T1000 (cell line): ENCODE measurements around the gene TMEM168.
"Not testable (repeated sequence)": the region's sequence is repeated elsewhere in the genome, so short reads cannot be mapped to it uniquely, and the experiment has no call there.

Experiments used
- DNase-seq: peaks from one replicate; lab custom pipeline; 2025; ENCODE audit warnings: mixed read lengths; lab: John Stamatoyannopoulos, UW

The TMEM168 gene

DNA sequence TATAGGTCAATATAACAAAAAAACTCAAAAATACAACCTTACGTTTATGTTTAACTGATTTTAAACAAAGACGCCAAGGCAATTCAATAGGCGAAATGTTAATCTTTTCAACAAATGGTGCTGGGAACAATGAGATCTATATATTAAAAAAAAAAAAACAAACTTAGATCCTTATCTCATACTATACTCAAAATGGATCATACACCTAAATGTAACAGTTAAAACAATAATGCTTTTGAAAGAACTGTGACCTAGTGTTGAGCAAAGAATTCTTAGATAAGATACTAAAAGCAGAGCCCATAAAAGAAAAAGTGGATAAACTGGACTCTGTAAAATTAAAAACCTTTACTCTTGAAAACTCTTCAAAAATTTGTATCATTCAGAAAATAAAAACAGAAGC is 8.6 kb downstream of the TMEM168 start:
- no peak for DNase-seq

DNA sequence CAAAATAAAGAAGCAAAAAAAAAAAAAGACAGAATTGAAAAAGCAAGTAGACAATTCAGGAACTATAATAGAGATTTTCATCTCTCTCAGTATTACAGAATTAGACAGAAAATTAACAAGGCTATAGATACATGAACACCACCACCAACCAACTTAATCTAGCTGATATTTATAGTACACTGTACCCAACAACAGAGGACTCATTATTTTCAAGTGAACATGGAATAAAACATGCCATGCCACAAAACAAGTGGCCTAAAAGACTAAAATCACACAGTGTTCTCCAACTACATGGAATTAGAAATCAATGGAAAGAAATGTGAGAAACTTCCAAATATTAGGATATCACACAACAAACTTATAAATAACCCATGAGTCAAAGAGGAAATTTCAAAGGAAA is 9.1 kb downstream of the TMEM168 start:
- no peak for DNase-seq

DNA sequence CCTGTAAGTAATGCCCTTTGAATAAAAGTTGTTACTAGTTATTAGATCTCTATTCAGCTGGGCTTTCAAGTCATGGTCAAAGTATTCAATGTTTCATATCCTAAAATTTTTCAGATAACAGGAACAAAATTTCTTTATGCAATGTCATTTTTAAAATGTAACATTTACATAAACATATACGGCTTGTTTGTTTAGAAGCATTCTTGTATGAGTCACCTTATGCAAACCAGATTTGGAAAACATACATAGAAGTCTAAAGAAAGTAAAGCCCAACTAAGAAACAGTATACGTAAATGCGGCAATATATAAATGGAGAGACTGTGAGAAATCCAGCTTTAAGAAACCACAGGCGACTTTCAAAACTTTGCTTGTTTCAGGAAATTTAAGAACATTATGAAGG is 10.5 kb downstream of the TMEM168 start:
- DNase-seq: no peak

DNA sequence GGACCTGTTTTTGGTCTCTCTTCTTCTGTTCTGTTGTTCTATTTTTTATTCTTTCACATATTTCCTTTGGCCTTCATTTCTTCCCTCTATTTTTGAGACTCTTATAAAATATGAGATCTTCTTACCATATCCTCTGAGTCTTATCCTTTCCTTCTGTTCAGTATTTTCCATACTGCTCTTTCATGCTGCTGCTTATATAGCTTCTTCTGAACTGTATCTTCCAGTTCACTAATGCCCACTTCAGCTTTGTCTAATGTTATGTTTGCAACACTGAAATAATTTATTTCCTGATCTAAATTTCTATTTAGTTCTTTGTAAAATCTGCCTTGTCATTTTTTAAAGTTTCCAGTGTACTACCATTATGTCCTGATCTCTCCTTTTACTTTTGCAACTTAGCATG is 12.8 kb downstream of the TMEM168 start:
- DNase-seq: no peak

DNA sequence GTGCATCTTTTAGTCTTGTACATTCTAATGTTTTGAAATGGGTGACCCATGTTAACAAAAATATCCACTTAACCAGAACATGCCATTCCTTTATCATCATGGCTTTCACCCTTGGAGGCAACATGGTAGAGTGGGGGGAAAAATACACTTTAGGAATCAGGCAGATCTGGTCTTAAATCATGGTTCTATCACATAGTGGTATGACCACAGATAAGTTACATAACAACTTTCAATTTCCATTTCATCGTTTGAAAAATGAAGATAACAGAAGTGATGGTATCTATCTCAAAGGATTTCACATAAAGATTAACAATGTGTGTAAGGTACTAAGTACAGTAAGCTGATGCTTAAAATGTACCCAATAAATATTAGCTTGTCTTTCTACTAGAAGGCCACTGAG is 19.0 kb downstream of the TMEM168 start:
- DNase-seq: no peak

DNA sequence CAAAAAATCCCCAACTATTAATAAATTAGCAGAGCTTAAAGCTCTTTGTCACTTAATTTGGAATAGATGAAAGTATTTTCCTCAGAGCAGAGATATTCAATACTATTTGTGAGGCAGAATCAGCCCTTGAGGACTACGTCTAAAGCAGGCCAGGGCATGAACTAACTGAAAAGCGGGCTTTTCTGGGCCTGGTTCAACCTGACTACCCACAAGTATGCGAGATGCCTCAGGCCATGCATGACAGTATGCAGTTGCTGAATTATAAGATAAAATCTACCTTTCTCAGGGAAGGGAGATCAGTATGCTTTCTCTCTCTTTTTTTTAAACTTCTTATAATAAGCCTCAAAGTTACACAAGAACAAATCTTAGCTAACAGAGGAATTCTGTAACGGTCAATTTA is 20.1 kb downstream of the TMEM168 start:
- no peak for DNase-seq

DNA sequence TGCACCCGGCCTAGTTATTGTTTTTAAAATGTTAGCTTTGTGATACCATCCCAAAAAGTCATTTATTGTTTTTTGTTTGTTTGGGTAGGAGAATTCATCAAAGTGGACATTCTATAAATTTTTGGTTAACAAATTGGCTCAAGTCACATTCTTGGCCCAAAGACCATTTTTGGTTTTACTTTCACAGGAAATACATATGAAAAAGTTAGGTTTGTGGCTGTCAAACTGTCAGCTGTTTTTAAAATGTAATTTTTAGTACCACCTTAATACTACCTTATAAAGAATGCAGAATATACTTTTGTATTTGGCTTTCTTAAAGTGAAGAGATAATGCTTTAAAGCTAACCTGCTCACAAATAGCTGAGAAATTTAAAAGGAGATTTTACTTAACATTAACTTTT is 25.1 kb downstream of the TMEM168 start:
- no peak for DNase-seq

DNA sequence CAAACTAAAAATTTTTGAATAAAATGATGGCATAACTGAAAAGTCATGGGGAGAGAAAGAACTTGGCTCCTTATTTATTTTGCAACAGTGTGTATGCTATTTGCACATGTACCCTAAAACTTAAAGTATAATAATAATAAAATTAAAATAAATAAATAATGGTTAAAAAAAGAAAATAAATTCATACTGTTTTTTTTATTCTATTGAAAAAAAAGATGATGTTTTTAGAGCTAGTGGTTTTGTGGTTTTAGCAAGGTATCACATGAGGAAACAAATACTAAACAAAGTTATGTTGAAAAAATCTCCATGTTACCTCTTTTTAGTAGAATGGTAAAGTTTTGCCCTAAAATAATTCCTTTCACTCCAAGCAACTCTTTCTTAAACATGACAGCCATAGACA is 26.2 kb downstream of the TMEM168 start:
- no peak for DNase-seq

DNA sequence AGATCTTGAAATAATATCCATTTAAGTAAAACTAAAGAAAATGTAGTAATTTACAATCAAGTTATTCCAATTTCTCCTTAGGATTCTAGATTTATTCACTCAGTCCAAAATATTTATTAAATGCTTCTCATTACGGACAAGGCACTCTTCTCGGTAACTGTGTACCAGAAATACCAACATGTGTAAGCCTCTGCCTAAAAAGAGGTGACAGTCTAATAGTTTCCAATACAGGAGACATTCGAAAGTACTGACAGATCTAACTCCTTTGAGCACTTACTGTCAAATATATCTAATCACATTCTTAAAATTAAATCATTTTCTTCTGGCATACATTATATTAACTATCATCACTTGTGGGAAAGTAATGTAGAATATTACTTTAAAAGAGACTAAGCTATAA is 26.9 kb downstream of the TMEM168 start:
- DNase-seq: no peak

DNA sequence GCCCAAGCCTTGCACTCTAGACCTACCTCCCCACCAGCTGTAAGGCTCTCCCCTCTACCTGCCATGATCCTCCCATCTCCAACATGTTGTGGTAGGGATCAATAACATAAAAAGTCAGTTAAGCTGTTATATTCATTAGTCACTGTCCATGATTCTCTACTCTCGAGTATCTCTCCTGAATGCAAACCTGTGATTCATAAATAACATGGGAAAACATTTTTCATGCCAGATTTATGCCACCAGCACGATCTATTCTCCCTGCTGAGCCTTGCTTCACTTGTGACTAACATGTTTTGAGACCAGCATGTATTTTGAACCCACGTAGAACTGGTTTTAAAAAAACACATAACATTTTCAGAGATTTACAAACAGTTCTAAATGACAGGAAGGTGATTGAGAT is 30.3 kb downstream of the TMEM168 start:
- no peak for DNase-seq

DNA sequence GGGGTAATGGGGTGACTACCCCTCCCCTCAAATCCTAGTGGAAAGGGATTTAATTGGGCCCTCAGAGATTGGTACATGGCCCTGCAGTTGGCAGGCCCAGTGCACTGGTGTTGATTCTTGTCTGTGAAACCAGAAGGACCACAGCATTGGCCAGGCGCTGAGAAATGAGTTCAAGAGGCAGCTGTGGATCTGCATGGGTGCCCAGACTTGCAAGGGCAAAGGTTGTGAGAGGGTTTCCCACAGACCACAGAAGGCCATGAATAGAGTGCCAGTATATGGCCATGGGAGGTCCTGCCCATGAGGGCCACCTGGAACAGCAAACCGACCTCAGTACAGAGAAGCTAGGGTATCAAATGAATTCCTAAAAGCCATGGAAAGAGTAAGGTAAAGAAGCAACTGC is 32.9 kb downstream of the TMEM168 start:
- DNase-seq: no peak

DNA sequence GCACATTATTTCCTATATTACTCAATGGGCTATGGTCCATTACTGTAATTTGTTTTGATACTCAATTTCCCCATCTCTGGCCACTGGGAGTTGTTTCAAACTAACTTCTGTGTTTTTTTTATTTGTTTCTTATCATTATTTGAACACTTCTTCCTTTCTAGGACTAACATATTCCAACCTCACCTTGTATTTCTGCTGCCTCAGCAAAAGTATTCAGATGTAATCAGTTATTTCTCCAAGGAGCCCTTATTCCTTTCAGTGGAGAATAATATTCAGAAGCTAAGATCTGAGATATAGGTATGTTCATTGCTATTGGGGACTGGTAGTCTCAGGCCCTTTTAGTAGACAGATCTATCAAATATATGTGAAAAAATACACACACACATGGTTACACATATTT is 36.9 kb downstream of the TMEM168 start:
- no peak for DNase-seq

DNA sequence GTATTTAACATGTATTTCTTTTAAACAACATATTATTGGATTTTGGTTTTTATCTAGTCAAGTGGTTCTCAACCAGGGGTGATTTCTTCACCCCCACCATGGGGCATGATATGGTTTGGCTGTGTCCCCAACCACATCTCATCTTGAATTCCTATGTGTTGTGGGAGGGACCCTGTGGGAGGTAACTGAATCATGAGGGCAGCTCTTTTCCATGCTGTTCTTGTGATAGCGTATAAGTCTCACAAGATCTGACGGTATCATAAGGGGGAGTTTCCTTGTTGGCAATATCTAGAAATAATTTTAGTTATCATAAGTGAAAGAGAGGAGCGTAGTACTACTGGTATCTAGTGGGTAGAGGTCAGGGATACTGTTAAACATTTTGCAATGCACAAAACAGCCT is 37.6 kb downstream of the TMEM168 start:
- no peak for DNase-seq

DNA sequence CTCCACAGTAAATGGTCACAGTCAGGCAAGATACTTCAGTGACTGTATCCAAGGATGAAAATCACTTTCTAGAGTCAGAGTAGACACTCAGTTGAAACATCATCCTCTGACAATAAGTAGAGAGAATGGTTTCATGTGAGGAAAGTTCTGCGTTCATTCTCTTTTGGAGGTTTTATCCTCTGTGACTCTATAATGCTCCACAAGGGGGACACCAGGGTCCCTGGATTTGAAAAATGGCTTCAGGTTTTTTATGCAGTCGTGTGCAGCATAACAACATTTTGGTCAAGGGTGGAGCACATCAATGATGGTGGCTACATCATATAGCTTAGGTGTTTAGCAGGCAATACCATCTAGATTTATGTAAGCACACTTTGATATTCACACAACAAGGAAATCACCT is 40.4 kb downstream of the TMEM168 start:
- no peak for DNase-seq

DNA sequence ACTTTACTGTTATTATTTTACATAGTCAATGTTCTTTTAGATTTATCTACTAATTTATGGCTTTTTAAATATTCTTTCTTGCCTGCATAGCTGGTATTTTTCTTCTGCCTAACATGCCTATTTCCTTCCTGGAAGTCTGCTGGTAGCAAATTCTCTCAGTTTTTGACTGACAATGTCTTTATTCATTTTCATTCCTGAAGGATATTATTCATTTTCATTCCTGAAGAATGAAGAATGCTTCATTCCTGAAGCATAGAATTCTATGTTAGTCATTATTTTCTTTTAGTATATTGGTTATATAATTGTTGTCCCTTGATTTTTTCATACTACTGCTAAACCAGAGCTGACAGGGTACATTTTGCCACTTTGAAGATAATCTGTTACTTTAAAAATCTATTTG is 41.8 kb downstream of the TMEM168 start:
- no peak for DNase-seq

DNA sequence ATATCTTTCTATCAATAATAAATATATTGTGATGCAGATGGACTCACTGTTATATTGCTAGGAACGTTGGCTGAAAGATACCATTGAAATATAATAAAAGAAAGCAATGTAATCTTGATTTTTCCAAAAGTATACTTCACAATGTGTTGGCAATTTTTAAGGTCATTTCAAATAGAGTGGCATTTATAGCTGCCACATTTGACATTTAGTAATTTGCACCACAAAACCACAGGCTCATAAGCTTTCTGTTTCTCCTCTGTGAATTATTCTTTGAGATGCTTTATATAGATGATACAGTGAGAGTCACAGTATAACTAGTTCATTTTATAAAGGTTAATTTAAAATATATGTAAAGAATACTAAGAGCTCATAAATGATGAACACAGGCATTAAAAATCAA is 44.6 kb downstream of the TMEM168 start:
- no peak for DNase-seq

DNA sequence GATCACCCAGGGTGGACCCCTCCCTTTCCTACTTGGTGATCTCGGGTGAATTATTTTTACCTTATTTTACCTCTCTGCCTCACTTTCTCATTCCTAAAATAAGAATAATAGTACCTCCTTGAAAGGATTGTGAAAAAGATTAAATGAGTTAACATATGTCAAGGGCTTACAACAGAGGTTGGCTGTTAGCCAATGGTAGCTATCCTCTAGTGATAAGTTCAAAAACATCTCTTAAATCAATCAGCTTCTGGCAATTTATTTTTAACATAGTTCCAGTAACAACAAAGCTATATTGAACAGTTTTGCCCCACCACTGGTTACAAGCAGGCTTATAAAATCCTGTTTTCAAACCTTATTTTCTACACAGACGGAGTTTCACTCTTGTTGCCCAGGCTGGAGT is 45.4 kb downstream of the TMEM168 start:
- no peak for DNase-seq

DNA sequence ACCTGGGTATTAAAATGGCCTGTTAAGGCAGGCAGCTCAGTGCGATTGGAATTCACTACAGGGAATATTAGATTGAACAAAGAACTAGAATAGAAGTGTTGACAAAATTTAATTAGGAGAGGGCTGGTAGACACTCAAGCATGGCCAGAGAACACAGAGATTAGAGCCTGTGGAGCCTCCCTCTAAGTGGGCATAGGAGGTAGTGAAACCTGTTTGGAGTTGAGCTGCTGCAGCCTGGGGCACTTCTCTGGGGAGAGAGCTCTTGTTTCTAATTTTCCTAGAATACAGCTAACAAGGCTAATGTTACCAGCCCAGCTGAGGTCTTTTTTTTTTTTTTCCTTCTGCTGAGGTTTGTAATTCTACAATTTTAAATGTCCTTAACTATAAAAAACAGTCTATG is 46.4 kb downstream of the TMEM168 start:
- DNase-seq: no peak

DNA sequence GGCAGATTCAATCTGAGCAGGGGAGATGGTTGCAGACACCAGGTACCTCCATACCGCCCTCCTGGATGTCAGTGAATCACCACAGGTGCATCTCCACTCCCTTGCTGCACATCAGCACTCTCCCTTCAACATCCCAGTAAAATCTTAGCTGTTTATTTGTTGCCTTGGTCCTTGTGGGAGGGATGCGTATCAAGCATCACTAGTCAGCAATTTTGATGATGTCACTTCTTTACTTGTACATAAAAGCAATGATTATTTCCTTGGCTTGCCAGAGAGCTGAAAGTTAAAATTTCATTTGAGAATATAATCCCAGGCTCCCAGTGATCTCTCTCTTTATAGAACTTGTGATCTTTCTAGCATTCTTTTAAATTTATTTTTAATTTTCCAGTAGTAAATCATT is 49.5 kb downstream of the TMEM168 start:
- no peak for DNase-seq

DNA sequence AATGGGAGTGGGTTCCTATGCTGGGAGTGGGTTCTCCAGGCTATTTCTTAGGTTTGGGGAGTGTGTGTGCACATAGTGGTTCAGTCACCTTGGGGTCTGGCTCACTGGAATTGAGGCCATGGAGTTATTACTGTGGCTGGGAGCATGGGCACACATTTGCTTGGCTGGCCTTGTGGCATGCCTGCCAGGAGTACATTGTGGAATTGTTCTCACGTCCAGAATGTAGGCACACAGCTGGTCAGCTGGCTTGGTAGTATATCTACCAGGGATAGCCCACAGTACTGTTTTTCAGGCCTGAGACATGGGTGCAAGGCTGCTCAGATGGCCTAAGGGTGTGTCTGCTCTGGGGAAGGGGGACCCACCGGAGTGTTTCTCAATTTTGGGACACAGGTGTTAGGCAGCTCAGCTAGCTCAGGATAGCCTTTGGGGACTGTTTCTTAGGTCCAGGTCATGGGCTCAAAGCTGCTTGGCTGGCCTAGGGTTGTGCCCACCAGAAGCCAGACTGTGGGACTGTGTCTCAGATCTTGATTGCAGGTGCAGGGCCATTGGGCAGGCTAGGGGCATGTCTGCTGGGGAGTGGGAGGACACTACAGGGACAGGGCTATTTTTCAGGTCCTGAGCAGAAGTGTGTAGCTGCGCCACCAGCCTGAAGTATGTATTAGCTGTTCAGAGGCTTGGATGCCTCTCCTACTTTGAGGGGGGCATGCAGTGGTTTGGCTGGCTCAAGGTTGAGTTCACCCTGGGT is 50.6 kb downstream of the TMEM168 start:
- no peak for DNase-seq

DNA sequence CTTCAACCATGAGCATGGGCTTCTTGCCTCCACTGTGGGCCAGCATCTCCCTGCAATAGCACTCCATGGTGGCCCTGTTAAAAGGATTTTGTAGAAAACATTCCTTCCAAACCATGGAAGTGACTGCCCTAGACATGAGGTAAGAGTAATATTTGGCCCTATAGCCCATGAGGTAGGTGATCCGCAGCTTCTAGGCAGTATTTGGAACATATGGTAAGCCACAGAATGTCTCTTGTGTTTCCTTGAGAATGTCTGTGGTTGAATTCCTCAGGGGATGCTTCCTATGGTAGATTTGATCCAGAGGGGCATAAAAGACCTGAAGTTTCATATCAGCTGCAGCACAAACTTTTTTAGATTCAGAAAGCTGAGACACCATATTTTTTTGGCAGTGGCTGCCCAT is 54.9 kb downstream of the TMEM168 start:
- no peak for DNase-seq

DNA sequence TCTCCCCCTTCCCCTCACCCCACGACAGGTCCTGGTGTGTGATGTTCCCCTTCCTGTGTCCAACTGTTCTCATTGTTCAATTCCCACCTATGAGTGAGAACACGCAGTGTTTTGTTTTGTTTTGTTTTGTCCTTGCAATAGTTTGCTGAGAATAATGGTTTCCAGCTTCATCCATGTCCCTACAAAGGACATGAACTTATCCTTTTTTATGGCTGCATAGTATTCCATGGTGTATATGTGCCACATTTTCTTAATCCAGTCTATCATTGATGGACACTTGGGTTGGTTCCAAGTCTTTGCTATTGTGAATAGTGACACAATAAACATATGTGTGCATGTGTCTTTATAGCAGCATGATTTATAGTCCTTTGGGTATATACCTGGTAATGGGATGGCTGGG is 58.9 kb downstream of the TMEM168 start:
- DNase-seq: not testable (repeated sequence)

DNA sequence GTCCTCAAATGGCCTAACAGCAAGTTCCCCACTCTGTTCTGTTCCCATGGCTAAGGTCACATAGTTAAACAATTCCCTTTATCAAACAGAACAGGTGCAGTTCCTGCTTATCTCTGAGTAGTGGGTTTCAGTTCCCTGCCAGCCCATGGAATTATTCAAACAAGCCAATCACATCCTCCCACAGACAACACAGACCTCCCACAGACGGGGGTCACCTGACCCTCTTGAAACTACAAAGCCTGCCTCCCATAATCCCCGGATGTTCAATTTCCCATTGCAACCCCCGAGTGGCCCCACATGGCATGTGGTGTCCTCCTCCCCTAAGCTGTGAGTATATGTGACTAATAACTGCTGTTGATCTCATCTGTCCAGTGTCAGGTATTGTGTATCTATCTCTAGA is 64.1 kb downstream of the TMEM168 start:
- DNase-seq: no peak

DNA sequence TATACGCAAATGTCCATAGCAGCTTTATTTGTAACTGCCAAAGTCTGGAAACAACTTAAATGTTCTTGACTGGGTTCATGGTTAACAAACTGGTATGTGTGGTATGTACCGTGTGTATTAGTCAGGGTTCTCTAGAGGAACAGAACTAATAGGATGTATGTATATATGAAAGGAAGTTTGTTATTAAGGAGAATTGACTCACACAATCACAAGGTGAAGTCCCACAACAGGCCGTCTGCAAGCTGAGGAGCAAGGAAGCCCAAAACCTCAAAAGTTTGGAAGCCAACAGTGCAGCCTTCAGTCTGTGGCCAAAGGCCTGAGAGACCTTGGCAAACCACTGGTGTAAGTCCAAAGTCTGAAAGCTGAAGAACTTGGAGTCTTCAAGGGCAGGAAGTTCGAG is 66.8 kb downstream of the TMEM168 start:
- DNase-seq: no peak

DNA sequence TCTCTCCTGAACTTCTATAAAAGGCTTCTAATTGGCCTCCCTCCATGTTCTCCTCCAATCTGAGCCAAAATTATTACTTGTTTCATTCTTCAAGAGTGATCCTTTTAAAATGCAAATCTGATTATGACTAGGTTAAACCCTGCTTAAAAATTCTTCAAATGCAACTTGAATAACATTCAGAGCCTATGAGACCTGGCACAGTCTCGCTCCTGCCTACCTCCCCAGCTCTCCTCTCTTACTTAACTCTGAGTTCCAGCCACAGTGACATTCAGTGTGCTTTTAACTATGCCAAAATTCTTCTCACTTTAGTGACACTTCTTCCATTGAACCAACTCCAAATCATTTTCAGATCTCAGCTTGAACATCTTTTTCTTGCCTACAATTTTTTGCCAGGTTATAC is 68.8 kb downstream of the TMEM168 start:
- no peak for DNase-seq
